ENCODE measurements around the gene GHR.
"Not testable (repeated sequence)": the region's sequence is repeated elsewhere in the genome, so short reads cannot be mapped to it uniquely, and the experiment has no call there.

GHR gene

DNA sequence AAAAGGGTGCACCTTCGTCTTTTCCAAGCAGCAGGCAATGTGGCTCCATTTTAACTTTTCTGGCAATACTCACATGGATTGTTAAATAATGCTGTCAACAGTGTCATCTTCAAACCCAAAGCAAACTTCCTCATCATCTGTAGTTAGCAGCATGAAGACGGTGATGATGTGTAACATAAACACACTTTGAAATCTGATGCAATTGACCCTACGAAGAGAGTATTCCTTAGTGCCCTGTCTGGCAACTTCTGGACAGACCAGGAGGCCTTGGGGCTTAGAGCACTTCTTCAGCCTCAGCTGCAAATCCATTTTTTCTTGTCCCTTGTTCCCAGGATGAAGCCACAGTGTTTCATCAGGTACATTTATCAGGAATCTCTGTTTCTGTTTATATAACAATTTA is 149.1 kb downstream of the GHR start:
- DNase-seq: no peak

GRCh38 chr5:42573386-42573785 is 150.1 kb downstream of the GHR start:
- DNase-seq: no peak

GRCh38 chr5:42575914-42576313 is 152.7 kb downstream of the GHR start:
- DNase-seq: not testable (repeated sequence)

GRCh38 chr5:42578901-42579300 is 155.7 kb downstream of the GHR start:
- not testable (repeated sequence) for DNase-seq

GRCh38 chr5:42579320-42579719 is 156.1 kb downstream of the GHR start:
- DNase-seq: no peak

- no peak for DNase-seq
These were observed 158.6 kb downstream of the GHR start for GRCh38 chr5:42581845-42582244.

- DNase-seq: no peak
These were observed 159.5 kb downstream of the GHR start for GRCh38 chr5:42582723-42583122.

GRCh38 chr5:42583322-42583721 is 160.1 kb downstream of the GHR start:
- DNase-seq: peak; percentile 11 to 75

- DNase-seq: no peak
These were observed 163.4 kb downstream of the GHR start for GRCh38 chr5:42586625-42587024.

- DNase-seq: no peak
These were observed 164.0 kb downstream of the GHR start for GRCh38 chr5:42587096-42587723.

DNA sequence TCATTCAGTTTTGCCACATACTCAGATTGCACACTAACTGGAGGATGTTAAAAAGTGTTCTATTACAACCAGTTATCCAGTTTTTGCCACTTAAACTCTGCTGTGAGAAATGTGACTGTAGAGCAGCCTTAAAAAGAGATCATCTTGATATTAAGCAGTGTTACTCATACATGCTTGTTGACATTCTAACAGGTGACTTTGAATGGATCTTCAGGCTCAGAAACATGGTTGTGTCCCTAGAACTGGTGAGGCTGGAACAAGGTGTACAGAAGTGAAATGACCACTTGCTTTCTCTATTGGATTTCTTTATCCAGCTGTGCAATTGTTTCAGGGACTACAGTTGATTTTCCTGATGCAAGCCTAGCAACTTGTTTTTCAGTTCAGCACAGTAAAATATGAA is 167.3 kb downstream of the GHR start:
- DNase-seq: no peak

- no peak for DNase-seq
These were observed 167.8 kb downstream of the GHR start for GRCh38 chr5:42591015-42591414.

DNA sequence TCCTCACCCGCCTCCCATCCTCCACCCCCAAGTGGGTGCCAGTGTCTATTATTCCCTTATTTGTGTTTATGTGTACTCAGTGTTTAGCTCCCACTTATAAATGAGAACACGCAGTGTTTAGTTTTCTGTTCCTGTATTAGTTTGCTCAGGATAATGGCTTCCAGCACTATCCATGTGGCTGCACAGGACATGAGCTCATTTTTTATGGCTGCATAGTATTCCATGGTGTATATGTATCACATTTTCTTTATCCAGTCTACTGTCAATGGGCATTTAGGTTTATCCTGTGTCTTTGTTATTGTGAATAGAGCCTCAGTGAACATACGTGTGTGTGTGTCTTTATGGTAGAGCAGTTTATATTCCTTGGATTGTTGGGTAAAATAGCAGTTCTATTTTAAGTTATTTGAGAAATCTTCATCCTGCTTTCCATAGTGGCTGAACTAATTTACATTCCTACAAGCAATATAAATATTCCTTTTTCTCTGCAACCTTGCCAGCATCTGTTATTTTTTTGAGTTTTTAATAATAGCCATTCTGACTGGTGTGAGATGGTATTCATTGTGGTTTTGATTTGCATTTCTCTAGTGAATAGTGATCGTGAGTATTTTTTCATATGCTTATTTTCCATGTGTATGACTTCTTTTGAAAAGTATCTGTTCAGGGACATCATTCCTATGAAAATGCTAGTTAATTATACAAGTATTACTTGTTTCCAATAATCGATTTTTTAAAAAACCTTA is 169.3 kb downstream of the GHR start:
- DNase-seq: no peak

GRCh38 chr5:42593591-42593990 is 170.4 kb downstream of the GHR start:
- no peak for DNase-seq

- DNase-seq: no peak
These were observed 172.4 kb downstream of the GHR start for GRCh38 chr5:42595597-42595996.

DNA sequence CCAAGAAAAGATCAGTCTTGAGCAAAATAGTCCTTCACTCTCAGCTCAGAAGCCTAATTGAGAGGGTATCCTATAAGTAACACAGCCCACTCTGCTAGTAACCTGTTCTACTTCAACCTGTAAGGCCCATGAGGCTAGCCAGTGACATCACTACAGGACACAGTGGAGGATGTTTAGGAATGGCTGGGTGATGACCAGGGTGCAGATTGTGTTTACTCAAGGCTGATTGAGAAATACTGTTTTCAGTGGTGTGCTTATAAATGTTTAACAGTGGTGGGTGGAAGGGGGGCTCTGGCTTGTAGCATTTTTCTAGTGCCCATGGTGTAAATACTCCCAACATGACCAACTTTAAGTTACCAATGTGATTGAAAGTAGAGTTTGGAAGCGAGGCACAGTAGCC is 173.6 kb downstream of the GHR start:
- DNase-seq: no peak

DNA sequence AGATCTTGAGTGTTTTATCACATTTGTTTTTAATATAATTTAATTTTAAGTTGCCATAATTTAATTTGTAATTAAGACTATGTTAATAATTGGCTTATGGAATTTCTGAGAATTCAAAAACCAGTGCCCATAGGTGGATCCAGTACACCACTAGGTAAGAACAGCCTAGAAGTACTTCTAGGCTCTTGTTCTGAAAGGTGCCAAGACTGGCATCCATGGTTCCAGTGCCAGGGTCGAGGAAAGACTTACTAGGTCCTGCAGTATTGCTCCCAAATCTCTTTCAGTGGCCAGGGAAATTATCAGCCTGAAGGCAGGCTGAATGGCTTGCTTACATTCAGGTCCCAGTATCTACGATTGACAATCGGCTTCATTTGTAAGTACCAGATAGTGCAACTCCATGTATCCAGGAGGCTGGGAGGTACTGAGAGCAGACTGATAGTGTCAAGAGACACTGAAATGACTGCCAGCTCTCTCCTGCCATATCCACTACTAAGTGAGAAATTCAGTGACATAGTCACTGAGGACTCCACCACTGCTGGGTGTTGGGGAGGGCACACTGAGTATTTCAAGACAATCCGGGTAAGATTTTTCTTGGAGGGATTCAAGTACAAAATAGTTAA is 174.2 kb downstream of the GHR start:
- no peak for DNase-seq

DNA sequence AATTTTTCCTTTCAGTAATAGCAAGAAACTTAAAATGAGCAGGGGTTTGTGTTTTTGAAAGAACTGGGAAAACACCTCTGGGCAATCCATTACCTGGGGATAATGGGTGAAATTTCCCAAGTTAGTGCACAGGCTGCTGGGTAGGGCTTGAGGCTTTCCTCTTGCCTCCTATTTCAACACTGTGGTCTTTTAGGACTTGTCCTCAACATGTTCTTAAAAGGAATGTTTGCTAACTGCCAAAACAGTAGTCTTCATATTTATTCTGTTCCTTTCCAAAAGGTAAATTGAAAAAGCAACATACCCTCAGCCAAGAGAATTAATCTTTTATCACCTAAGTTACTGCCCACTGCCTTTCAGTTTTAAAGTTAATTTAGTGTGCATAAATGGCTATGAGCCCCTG is 175.1 kb downstream of the GHR start:
- no peak for DNase-seq

DNA sequence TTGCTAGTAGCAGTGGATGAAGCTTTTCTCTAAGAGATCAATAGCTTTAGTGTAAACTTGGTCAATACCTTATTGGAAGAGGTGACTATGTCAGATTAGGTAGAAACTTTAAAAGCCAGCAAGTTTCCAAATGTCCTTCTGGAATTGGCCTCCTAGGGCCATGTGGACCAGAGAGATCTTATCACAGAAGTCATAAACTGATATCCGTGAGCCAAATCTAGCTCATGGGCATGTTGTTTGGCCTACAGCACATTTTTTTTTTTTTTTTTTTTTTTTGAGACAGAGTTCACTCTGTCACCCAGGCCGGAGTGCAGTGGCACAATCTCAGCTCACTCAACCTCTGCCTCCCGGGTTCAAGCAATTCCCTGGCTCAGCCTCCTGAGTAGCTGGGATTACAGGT is 175.9 kb downstream of the GHR start:
- no peak for DNase-seq

- DNase-seq: no peak
These were observed 177.2 kb downstream of the GHR start for GRCh38 chr5:42600441-42600840.

GRCh38 chr5:42604171-42604711 is 181.0 kb downstream of the GHR start:
- DNase-seq: no peak

DNA sequence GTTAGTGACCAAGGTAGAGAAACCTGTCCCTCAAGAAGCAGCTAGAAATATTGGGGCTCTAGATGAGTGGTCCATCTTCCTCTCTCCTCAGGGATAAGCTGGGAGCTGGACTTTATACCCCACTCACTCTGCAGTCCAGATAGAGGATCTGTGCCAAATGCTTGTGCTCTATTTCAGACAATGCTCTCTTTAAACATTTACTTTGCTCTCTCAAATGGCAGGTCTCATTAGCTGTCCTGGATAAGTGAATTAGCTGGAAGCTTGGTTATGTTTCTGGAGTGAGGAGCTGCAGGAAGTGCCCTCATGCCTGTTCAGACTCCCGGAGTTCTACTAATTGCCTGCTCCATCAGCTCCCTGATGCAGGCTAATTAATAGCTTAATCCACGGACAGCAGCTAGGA is 182.3 kb downstream of the GHR start:
- DNase-seq: no peak

- no peak for DNase-seq
These were observed 183.2 kb downstream of the GHR start for GRCh38 chr5:42606464-42606869.

DNA sequence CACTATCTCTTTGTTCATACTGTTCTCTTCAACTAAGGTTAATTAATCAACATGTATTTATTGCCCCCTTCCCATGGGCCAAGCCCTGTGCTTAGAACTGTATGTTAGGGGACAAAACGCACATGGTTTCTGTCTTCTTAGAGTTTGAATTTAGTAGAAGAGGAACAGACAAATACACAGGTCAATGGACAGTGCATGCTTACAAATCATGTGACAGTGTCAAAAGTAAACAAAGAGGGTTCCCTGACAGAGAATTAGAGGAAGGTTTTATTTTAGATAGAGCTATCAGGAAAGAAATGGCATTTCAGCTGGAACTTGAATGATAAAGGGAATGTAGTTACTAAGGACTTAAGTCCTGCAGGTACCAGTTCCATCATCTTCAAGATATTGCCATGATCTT is 188.2 kb downstream of the GHR start:
- no peak for DNase-seq

Measured in SW 1271 (cell line).